HG03520 (cell line): Measurements from ENCODE around the gene WBP2.
A peak's percentile ranks its signal among the peaks of the same experiment; 100 is the strongest.

Source experiments
- ATAC-seq: cut with Tn5 transposase; IDR thresholded peaks from one replicate; pipeline ENCODE4 v1.9.1; 2021; ENCODE audit warnings: mild to moderate bottlenecking, moderate library complexity; ENCODE audit not compliant: unreplicated experiment

The WBP2 gene

DNA sequence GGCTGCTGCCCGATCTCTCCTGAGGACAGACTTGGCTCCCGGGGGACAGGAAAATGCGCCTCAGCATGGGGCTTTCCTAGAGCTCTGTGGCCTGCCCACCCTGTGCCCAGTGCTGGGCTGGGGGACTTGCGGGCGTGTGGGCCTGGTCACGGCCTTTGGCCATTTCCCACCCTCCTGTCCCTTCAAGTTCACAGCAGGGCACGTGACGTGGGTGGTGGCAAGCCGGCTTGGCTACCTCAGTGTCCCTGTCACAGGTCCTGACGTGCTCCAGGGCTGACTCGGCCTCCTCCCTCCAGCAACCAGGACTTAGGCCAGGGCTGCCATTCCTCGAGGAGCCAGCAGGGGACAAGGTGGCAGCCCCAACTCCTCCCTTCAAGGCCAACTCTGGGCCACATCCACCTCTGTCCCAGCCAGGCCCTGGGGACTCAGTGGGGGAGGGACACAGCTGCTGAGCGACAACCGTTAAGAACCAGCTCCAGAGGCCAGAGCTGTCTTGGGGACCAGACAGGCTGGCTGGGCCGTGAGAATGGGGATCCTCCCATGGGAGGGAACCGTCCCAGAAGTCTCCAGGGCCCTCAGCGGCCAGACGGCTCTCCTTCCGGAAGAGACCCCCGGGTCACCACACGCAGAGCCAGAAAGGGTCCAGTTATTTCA is 9.9 kb downstream of the WBP2 start:
- ATAC-seq: peak; percentile 63

DNA sequence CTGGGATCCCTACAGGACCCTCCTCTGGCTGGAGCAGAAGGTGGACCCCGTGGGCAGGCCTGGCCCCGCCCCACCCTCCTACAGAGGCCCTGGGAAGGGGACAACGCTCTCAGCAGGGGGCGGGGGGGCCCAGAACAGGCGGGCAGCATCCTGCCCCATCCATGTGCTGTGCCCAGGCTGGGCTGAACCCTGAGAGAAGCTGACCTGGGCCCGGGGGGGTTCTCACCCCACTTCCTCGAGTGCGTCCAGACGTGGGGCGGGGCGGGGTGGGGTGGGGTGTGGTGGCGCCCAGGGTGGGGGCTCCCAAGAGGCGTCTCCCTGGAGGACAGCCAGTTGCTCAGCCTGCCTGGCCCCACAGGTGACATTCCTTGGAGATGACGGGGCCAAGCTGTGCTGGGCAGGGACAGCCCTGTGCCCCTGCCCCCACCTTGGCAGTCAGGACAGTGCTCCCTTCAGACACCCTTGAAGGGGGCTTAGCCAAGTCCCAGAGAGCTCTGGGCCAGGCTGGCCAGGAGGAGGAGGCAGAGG is 10.5 kb downstream of the WBP2 start:
- ATAC-seq: no peak

DNA sequence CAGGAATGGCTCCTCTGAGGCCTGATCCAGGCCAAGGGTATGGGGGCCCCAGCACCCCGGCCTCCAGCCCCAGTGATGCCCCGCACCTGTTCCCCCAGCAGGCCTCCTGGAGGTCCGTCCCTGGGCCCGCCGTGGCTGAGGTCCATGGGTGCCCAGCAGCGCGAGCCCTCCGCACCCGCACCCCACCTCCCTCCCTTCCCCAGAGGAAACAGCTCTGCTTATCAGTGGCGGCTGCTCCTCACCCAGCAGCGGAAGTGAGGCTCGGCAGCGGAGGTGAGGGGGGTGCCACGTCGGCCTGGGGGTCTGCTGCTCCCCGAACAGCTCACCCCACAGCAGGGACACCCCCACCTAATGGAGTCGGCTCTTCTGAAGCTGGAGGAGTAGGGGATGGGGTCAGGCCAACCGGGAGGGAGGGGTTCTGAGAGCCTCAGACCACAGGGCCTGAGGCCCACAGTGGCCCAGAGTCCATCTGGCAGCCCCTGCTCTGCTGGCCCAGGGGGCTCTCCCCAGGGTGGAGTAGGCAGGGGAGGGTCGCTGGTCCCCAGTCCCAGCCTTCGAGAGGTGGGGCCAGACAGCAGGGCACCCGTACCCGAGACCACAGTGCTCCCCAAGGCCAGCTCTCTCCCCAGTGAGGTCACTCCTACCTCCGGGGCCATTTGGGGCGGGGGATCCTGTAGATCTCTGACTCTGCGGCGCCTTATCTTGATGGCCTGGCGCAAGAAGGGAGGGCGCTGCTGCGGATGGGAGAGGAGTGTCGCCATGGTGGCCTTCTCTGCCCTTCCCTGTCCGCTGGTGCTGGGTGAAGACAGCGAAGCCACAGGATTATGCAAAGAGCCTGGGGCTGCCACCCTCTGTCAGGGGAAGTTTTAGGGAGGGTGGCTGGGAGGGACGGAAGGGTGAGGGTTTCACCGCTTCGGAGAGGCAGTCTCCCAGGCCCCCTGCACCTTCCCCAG is 11.3 kb downstream of the WBP2 start, which contains the start of gene UNC13D:
UNC13D (minus strand) TSS at position 828 of the 953 bp plus-strand sequence; CDS start at position 761, 67 bp downstream.
- no peak for ATAC-seq

DNA sequence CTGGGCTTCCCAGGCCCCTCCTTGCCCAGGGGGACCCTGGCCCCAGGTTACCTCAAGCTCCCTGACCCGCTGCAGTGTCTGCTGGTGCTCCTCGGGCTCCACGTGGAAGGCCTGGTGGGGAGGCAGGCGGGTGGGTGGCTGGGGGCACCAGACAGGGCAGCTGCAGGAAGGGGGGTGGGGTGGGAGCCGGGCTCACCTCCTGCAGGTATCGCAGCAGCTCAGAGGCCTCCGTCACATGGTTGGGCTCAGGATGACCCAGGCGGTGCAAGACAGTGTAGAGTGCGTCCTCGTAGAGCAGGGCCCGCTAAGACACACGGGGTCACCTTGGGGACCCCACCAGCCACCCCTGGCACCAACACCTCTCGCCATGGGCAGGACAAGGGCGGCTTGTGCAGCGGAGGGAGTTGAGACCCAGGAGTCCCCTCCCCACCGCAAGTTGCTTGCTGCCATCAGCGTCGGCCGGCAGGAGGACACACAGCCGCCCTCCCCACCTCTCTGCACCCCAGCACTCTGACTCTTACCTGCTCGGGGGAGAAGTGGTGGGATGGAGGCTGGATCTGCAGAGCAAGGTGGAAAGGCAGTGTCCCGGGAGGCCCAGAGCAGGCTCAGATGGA is 12.1 kb downstream of the WBP2 start:
- no peak for ATAC-seq

DNA sequence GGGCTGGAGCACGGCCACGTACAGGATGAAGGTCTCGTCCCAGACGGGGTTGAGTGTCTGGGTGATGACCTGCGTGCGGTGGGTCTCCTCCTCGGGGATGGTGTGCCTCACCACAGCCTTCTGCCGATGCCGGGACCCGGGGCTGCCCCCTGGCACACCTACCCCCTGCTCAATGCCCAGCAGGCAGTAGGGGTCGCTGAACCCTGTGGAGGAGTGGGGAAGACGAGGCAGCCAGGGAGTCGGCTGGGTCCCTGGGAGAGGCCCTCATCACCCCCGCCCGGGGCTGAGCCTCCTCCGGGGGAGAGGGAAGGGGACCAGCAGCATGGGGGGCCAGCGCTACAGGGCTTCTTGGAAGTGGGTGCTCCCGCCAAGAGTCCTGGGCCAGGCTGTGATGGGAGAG is 12.7 kb downstream of the WBP2 start:
- ATAC-seq: no peak

DNA sequence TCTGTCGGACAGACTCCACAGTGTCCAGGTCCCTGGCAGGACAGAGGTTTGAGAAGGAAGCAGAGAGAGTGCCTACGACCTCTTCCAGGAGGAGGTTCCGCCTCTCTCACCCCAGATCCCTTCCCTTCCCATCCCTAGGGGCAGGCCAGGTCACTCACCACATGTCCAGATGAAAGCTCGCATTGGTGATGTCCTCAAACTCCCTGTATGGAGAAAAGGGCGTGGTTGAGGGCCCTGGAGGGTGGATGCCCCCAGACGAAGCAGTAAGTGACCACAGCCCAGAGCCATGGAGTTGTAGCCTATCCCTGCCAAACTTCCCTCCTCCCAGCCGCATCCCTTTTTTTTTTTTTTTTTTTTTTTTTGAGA is 14.4 kb downstream of the WBP2 start:
- no peak for ATAC-seq

DNA sequence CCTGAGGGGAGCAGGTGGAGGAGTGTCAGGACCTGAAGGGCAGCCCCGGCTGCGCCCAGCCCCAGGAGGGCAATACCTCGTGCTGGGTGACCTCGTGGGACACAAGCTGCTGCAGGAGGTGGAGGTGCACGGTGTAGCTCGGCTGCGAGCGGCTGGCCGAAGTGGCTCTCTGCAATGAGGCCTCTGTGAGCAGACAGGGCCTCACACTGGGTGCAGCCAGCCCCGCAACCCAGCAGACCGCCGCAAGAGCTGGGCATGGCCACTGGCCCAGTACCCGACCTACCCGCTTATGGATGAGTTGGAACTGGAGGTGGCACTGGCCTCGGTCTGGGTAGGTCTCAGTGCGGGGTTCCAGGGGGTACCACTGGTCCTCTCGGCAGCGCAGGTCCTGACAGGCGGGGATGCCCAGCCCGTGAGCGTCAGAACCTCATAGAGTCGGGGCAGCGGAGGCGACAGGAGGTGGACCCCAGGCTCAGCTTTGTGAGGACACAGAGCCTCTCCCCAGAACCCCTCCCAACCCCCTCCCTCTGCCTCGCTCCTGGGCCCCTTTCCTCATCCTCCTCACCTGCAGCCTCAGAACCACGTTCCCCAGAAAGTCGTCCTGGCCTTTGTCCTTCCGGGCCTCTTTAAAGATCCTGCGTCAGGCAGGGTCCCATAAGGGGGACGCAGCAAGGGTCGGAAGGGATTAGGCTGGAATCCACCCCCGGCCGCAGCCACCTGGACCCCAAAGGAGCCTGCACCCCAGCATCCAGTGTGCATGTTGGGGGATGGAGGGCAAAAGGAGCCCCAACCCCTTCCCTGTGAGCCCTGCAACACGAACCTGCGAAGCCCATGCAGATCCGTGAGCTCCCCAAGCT is 15.0 kb downstream of the WBP2 start:
- no peak for ATAC-seq

DNA sequence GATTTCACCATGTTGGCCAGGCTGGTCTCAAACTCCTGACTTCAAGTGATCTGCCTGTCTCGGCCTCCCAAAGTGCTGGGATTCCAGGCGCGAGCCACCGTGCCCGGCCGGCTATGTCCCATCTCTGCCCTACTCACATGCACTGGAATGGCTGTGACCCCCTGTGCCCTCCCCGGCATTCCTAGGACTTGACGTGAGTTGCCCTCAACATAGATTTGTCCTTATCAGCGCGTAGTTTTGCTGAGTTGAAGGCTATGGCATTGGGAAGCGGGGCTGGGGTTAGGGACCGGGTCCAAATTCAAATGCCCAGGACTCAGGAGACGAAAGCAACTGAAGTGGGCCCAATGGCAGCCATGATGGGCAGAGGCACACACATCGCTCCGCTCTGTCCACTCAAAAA is 16.7 kb downstream of the WBP2 start:
- no peak for ATAC-seq

DNA sequence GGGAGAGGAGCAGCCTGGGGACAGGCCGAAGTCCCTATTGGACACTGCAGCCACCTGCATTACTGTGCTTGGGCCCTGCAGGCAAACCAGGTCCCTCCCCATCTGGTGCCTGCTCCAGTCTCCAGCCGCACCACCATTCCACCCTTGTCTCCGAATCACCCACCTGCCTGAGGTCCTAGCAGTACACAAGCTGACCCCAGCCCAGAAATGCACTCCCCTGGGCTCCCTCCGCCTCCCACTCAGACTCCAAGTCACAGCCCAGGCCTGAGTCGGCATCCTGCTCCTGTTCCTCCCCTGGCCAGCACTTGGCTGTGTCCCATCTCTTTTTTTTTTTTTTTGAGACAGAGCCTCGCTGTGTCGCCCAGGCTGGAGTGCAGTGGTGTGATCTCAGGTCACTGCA is 17.2 kb downstream of the WBP2 start:
- no peak for ATAC-seq

DNA sequence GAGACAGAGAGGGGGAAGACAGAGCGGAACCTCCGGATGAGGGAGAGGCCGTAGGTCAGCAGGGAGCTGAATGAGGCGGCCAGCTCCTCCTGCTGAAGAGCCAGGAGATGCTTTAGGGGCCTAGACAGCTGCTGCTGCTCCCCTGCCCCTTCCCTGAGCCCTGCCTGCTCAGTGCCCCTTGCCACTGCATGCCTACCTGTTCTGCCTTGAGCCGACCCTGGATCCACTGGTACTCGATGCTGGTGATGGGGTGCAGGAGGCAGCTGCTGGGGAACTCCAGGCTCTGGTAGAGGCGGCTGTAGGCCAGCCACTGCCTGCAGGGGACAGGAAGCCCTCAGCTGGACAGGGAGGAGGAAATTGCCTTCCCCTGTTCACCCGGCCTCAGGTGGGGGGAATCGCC is 18.5 kb downstream of the WBP2 start:
- ATAC-seq: no peak

DNA sequence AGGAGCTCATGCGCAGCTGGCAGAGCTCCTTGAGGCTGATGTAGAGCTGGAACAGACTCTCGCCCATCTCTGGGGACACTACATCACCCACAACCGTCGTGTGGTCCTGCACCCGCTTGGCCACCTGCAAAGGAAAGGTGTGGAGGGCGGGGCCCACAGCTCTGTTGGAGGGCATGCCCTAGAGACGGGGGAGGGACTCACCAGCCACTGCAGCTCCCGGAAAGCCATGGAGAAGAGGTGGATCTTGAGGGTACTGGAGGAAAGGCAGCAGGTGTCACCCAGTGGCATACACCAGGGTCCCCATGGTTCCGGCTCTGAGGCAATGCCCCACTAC is 19.5 kb downstream of the WBP2 start:
- no peak for ATAC-seq

DNA sequence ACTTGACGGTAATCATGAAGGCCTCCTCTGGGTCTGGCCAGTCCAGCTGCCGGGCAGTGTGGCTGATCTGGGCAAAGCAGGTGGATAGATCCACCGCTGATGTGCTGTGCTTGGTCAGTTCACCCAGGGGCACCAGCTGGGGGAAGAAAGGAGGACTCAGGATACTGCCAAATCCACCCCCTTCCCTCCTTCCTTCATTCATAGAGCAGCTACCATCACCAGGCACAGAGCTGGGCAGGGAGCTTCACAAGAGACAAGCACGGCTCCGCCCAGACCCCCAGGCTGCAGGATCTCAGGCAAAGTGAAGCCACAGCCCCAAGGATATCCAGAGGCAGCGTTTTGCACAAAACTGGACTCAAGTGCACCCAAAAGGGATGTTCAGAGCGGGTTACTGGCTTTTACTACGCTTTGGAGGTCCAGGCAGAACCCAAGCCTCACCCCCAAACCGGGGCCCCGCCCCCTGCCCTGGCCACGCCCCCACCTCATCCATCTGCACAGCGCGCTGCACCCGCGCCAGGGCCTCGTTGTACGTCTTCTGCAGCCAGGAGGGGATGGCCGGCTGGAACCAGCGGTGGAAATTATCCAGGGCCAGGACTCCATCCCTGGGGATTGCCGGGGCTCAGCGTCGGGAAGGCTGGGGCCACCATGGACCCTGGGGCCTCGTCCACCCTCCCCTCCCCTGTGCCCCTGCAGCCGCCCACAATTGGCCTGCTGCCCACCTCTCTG is 20.0 kb downstream of the WBP2 start:
- ATAC-seq: no peak

DNA sequence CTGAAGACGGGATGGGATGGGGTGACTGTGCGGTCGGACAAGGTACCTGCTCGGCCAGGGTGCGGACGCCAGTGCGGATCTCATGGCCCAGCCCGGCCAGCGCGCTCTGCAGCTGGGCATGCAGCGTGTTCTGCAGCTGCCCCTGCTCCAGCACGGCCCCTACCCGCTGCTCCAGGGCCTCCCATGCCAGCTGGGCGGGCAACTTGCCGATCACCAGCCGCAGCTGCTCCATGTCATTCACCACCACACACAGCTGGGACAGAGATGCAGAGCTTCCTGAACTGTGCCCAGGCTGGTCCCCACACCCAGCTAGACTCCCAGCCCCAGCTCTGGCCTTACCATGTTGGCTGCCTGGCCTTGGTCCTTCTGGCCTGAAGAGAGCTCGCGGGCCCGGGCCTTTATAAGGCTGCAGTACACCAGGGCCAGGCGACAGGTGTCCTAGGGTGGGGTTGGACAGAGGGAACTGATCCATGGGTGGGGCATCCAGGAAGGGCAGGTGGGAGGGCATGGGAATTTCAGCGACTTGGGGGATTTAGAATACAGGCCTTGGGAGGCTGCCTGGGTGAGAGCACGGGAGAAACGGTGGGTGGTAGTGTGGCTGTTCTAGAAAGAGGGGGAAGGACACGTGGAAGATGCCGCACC is 20.7 kb downstream of the WBP2 start:
- ATAC-seq: no peak

DNA sequence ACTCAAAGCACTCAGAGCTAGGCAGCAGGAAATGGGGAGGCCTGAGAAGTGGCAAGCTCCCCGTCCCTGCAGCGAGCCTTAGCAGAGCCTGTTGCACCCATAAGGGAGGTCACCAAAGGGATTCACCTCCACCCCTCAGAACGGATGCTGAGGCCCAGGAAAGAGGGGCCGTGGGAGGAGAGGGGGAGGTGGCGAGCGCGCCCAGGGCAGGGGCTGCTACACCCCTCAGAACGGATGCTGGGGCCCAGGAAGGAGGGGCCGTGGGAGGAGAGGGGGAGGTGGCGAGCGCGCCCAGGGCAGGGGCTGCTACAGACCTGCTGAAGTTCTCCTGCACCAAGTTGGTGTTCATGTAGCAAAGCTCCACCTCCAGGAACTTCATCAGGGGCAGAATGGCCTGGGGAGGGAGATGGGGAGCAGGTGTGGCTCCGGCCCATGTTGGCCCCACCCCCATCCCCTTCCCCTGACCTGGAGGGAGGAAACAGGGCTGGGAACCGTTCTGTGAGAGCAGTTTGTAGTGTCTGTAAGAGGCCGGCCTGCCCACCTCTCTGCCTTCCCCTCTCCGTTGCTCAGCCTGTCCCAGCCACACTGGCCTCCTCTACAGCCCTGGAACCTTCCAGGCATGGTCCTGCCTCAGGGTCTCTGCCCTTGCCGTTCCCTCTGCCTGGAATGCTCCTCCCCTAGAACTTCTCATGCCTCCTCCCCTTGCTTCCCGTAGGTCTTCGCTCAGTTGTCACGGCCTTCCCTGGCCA is 22.3 kb downstream of the WBP2 start:
- no peak for ATAC-seq

DNA sequence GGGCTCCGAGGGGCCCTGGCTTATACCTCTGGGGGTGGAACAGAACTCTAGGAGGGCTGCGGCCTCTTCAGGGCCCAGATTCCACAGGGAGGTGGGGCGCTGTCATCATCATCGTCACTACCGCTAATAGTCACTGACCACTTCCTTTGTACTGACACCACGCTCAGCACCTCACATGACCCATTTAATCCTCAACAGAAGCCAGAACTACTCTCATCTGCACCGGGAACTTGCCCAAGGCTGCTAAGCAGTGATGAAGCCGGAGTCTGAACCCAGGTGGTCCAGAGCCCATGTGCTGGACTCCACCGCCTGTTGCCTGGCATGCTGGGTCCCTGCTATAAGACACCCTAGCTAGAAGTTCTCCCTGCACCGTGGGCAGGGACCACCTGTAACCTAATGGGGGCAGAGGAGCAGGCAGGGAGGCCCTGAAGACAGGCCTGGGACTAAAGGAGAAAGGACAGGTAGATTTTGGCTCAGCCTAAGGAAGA is 22.9 kb downstream of the WBP2 start:
- no peak for ATAC-seq

DNA sequence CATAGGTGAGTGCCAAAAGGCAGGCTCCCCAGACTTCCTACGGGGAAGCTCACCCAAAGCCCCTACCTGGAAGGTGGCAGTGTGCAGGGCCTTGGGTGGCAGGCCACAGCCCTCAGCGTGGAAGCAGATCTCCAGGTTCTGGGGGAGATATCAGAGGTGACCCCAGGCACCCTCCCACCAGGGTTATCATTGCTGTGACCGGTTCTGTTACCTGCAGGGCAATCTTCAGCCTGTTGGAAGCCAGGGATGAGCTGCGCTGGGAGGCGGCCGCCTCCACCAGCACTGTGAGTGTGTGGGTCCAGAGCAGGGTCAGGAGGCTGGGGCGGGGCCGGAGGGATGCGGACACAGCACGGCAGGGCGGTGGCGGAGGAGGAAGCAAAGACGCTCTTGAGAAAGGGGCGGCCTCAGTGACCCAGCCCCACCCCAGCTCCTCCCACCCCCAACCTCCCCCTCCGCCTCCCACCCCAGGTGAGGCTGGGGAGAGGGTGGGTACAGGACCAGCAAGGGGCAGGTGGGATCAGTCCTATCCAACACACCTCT is 24.0 kb downstream of the WBP2 start:
- ATAC-seq: no peak

DNA sequence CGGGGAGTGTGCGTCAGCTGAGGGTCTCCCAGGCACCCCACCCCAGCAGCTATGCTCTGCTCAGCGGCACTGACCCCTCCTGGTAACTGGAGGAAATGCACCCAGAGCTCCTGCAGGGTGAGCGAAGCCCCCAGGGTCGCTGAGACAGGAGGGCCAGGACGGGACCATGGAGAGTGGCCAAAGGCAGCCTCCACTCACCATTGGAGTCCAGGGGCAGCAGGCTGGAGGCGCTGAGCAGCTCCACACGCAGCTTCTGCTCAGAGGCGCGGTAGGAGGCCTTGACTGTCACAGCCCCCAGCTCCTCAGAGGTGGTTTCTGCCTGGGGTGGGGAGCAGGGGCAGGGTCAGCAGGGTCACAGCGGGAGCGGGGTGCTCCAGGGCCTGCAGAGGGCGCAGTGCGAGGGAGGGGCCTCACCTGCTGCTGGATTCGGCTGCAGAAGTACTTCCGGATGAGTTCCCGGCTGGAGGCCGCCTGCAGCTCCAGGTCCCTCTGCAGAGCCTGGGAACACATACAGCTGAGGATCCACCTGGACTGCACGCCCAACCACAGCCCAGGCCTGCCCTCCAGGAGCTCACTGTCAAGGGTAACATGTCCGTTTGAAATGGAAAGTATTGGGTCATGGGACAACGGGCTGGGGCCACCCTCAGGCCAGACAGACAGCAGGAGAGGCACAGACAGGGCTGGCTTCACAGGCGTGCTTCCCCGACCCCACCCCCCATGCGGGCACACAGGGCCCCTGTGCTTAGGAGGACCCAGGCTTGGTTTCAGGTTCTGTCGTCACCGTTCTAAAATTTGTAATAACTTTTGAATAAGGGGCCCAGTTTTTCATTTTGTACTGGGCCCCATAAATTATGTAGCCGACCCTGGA is 24.7 kb downstream of the WBP2 start:
- ATAC-seq: no peak

DNA sequence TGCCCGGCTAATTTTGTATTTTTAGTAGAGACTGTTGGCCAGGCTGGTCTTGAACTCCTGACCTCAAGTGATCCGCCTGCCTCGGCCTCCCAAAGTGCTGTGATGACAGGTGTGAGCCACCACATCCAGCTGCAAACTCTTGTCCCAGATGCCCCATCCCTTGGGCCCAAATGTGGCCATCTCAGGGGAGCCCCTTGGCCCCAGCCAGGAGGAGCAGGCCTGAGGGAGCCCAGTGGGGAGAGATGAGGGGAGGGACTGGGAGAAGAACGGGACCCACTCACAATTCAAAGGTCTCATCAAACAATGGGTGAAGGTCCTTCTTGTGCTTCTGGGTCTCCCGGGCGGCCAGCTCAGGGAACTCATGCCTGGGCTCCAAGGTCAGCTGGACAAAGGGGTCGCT is 25.4 kb downstream of the WBP2 start:
- no peak for ATAC-seq
